Lower leg skin (tissue), 3 donors: ENCODE results near the gene CACNA1S.

Source experiments
- POLR2A ChIP-seq, 2 donors: fragments of 450-650 bp; IDR thresholded peaks; one replicate each; pipeline ENCODE4 v1.6.1; 2016 to 2017; ENCODE audit warnings: antibody characterized with exemption in 2 of 2, mild to moderate bottlenecking in 1 of 2, moderate library complexity in 1 of 2
- TF ChIP-seq, protein P1 (sequence below), 3 donors: fragments of 450-650 bp; IDR thresholded peaks; one replicate each; pipeline ENCODE4 v1.5.1; 2016; ENCODE audit warnings: antibody characterized with exemption in 3 of 3, mild to moderate bottlenecking in 3 of 3, moderate library complexity in 2 of 3

DNA sequence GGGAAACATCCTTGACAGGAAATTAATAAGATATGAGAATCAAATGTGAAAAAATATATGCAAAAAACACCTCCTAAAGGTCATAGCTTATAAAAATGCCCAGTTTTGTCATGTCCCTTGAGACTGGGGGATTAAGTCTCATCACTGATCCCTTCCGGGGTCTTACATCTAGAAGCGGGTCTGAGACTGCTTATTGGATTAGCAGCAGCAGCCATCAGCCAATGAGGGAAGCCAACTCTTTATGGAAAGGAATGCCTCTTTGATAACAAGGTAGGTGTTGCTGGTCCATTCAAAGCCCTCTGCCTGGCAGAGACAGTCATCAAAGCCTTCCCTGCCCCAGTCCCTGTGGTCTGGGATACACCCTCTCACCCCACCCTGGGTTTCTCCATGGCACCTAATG lies 3.9 kb upstream of the CACNA1S start:
- TF ChIP-seq, protein P1, sequence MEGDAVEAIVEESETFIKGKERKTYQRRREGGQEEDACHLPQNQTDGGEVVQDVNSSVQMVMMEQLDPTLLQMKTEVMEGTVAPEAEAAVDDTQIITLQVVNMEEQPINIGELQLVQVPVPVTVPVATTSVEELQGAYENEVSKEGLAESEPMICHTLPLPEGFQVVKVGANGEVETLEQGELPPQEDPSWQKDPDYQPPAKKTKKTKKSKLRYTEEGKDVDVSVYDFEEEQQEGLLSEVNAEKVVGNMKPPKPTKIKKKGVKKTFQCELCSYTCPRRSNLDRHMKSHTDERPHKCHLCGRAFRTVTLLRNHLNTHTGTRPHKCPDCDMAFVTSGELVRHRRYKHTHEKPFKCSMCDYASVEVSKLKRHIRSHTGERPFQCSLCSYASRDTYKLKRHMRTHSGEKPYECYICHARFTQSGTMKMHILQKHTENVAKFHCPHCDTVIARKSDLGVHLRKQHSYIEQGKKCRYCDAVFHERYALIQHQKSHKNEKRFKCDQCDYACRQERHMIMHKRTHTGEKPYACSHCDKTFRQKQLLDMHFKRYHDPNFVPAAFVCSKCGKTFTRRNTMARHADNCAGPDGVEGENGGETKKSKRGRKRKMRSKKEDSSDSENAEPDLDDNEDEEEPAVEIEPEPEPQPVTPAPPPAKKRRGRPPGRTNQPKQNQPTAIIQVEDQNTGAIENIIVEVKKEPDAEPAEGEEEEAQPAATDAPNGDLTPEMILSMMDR (IDR thresholded peaks at IDR 0.05), result no peak
- no peak for TF ChIP-seq POLR2A (IDR thresholded peaks at IDR 0.05)
